Glomerular endothelial cell (primary cell): ENCODE results near the gene POU6F2. TPM values are rescaled to one million over a fixed set of nuclear protein-coding genes. Genes with fewer than 3 reads are reported as not detected.
"Not testable (repeated sequence)": the region's sequence is repeated elsewhere in the genome, so short reads cannot be mapped to it uniquely, and the experiment has no call there.

ENCODE experiments used
- DNase-seq: peaks from one replicate; pipeline ENCODE4 v3.0.0-alpha.2; 2011; ENCODE audit warnings: low read depth, low spot score; ENCODE audit errors: extremely low read depth
- total RNA-seq: library from RNA; depleted of rRNA; stranded (reverse); fragments of >200 nt; gene quantifications from 2 replicates; pipeline ENCODE4 v1.2.3, GENCODE V29; 2015

Gene POU6F2
- total RNA-seq, 1 donor from 2014 or later, result not detected

DNA sequence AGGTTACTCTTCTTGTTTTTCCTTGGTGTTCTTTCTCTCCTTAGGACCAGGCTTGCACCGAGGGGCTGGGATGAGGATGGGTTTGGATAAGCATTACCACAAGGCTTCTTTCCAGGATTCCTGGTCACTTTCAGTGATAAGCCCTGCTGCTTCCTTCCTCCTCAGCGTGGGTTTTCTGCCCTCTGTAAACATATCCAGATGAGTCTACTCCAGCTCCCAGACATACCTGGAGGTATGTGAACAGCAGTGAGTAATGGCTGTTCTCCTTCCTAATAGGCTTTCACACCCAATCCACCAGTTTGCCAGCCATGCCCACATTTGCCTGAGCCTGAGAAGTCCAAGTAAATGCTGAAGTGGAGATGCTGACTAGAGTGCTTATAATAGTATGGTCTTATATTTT lies 358.7 kb downstream of the POU6F2 start:
- DNase-seq, result no peak

- DNase-seq, result no peak
Measured at GRCh38 chr7:39338716-39339115, 361.0 kb downstream of the POU6F2 start.

GRCh38 chr7:39339591-39339990 lies 361.9 kb downstream of the POU6F2 start:
- no peak for DNase-seq

DNA sequence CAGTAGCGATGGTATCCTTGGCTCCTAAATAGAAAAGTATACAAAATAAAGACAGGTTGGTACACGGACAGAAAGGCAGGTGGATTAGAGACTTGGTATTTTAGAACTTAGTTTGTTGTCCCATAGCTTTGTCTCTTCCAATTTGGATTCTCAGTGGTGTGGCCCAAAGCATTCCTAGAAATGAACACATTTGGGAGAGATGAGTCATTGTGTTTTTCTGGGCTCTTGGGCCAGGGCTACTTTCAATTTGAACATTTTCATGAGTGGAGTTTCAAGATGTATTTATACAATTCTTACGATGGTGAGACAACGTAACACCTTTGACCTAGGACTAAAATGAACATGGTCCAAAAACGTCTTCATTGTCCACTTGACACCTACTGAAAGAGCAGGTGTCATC lies 363.4 kb downstream of the POU6F2 start:
- DNase-seq, result no peak

DNA sequence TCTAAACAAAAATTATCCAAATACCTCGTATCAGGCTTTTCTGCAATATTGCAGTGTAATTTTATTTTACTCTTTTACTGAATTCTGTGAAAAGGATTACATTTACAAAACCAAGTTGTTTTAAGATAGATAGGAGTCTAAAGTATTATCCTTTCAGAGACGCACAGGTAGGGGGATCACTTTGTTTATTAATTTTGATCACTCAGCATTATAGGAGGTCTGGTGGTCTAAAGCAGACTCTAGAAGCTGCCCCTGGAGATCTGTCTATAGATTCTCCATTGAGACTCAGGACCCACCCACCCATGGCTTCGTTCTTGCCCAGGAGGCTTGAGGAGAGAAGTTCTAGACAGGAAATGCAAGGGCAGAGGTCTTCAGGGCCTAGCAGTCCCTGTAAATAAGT lies 365.1 kb downstream of the POU6F2 start:
- no peak for DNase-seq

DNA sequence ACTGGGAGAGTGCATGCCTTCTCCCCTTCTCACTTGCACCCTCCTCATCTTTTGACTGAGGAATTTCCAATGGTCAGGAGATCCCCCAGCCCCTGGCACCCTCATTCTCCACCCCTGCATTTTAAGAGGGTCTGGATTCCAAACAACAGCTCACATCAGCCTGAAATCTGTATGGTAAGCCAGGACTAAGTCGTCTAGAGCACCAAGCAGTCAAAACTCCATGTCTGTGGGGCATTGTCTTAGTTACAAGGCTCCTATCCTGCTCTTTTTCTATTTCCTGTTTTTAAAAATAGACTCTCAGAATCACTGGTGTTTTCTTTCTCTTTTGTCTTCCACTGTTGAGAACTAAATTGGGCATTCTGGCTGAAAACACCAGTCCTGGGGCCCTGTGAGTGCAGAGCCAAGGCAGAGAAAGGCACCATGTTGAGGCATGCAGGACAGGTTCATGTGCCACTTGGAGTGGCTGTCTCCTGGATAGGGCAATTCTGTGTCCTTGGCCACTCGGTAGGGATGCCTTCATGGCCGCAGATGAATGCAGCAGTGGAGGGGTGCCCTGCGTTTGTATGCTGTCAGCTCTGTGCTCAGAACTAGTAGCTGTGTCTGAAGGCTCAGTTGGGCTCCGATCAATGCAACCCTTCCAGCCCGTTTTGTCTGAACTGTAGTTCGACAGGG lies 371.9 kb downstream of the POU6F2 start:
- DNase-seq, result no peak

- DNase-seq, result no peak
Measured at GRCh38 chr7:39353615-39354376, 376.1 kb downstream of the POU6F2 start.

GRCh38 chr7:39355664-39356063 lies 378.0 kb downstream of the POU6F2 start:
- no peak for DNase-seq

DNA sequence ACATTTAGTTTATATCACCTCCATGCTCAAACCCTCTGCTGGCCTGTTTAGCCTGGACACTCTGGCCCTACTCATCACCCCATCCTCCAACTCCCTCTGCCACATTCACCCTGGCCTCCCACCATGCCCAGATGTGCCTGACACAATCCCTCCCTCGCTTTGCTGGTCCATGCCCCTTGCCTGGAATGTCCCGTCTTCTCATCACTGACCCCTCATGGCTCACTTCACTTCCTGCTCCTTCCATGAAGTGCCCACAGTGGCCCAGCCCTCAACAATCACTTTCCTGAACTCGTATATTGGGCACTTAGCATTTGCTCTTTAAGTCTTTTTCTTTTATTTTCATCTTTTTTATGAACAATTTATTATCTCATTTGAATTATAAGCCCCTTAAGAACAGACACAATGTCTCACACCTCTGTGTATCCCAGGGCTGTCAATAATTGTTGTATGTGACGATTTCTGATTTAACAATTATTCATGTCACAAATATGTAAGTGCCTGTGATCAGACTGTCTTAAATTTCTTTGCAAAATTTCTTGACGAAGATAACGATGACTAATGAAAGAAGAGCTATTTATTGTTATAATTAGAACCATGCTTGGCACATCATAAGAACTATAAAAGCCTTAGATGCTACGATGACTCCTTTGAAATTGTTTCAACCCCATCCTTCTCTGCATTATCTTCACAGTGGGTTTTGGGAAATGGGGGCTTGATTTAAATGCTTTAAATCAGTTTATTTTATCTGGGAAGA lies 378.6 kb downstream of the POU6F2 start:
- DNase-seq, result no peak

DNA sequence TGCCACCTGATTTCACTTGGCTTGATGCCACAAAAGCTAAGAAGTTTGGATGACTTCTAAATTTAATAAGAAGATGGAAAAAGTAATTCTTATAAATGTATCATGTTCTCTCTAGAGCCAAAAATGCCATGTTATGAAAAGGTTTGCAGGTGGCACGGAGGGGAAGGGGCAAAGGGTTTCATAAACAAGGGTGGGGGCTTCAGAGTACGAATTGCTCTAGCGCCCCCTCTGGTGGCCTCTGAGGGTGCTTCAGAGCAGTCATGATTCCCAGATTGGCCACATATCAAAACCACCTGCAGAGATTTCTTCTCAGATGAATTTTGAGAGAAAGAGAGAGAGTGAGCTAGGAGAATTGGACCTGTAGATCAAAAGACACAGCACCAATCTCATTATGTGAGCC lies 379.9 kb downstream of the POU6F2 start:
- no peak for DNase-seq

GRCh38 chr7:39360038-39360437 lies 382.3 kb downstream of the POU6F2 start:
- DNase-seq, result no peak

- DNase-seq, result no peak
Measured at GRCh38 chr7:39360766-39361165, 383.1 kb downstream of the POU6F2 start.

DNA sequence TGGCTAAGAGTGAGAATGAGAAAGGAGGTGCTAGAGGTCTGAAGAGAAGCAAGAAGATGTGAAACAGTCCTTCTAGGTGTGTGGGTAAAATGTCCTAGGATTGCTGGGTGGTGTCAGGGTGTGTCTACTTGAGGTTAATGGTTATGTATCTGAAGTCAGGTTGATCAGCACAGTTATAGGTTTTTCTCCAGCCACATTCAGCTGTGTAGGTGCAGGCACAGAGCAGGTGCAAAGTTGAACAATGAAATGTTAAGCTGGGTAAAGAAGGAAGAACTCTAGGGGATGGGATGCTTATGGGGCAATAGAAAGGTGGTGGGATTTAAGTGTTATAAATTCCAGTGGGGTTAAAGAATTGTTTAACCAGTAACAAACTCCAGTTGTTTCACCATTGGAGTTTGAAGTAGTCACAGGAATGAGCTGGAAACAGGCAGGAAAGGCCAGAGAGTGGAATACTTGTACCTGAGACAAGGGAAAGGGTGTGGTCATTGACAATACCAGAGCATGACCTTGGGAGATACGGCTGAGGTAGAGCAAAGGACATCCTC lies 388.1 kb downstream of the POU6F2 start:
- DNase-seq, result no peak

DNA sequence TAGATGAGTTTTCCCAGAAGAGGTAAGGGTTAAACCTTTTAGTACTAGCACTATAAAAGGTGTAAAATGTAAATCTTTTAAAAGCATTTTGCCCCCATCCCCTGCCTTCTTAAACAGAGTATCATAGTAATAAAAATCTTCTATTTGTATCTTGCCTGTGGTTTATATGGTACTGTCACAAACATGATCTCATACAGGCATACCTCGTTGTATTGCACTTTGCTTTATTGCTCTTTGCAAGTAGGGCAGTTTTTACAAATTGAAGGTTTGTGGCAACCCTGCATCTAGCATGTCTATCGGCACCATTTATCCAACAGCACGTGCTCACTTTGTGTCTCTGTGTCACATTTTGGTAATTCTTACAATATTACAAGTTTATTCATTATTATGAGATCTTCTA lies 389.7 kb downstream of the POU6F2 start:
- DNase-seq, result no peak

DNA sequence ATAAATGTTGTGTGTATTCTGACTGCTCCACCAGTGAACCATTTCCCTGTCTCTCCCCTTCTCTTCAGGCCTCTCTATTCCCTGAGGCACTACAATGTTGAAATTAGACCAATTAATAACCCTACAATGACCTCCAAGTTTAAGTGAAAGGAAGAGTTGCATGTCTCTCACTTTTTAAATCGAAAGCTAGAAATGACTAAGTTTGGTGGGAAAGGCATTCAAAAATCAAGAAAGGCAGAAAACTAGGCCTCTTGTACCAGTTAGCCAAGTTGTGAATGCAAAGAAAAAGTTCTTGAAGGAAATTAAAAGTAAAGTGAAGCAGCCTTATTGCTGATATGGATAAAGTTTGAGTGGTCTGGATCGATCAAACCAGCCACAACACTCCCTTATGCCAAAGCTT lies 390.2 kb downstream of the POU6F2 start:
- no peak for DNase-seq

- DNase-seq, result no peak
Measured at GRCh38 chr7:39372383-39372782, 394.7 kb downstream of the POU6F2 start.

DNA sequence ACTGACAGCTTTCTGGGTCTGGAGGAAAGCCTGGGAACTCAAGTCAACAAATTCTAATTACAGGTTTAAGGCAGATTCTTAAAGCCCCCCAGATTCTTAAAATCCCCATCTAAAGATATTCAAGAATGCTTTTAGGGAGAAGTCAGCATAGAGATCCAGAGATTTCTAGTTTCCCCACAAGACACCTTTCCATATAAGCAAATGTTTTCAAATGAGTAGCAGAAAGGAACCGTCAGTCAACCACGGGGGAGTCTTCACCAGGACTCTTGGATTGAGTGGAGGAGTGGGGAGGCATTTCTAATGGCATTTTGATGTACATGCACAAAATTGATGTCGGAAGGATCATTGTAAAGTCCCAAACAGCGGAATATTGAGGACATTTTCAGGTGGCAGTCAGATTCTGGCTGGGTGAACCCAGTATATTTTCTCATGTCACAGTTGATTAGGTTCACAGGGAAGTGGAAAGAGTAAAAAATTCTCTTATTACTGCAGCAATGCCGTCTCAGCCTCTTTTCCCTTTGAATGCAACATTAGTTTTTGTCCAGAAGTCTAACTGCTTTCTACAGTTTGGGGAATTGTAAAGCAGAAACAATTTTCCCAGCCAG lies 396.8 kb downstream of the POU6F2 start:
- DNase-seq, result no peak

- DNase-seq, result no peak
Measured at GRCh38 chr7:39375047-39375873, 397.6 kb downstream of the POU6F2 start.

DNA sequence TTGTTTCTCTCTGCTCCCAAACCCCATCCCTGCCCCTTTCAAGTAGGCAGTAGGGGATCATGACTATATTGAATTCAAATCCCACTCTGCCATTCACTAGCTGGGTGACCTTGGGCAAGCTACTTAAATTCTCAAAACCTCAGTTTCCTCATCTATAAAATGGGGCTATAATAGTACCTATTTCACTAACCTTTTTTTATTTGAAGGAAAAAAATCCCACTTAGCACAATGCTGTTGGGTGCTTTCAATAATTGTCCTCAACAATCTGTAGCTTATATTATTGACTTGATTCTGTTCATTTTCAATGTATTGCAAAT lies 398.1 kb downstream of the POU6F2 start:
- DNase-seq, result no peak

- DNase-seq, result not testable (repeated sequence)
Measured at GRCh38 chr7:39376881-39377280, 399.2 kb downstream of the POU6F2 start.
